ENCODE data around the gene UQCC2.

DNA sequence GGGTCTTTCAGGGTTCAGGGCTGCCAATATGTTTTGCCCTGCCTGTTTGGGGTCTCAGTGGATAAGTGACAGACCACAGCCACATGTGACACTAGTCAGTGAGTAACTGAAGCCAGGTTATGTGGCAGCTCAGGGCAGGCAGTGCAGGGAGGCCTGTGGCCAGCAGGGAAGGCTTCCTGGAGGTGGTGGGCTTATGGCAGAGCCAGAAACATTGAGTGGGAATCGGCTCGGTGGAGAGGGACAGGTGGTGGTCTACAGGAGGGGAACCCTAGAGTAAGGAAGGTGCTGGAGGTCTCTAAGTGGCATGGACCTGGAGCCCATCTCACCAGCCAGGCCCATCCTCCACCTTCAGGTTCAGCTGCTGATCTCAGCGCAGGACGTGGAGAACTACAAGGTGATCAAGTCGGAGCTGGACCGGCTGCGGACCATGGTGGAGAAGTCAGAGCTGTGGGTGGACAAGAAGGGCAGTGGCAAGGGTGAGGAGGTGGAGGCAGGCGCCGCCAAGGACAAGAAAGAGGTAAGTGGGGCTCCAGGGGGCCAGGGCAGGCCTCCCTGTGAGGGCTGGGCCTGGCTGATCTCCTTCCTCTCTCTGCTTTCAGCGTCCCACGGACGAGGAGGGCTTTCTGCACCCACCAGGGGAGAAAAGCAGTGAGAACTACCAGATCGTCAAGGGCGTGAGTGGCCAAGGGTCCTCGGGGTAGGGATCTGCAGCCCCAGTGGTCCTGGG, 34.9 kb downstream of the UQCC2 start:
- TF ChIP-seq POLR2A (IDR thresholded peaks at IDR 0.05; ENCODE audit: low read depth, low read length) (no peak), TAF1 (IDR thresholded peaks at IDR 0.05; ENCODE audit: borderline replicate concordance, low read depth, low read length) (no peak), POLR2AphosphoS5 (IDR thresholded peaks at IDR 0.05; ENCODE audit: low read depth, low read length) (no peak)
